ENCODE results near the gene FOXJ1.
"Not testable (repeated sequence)": the region's sequence is repeated elsewhere in the genome, so short reads cannot be mapped to it uniquely, and the experiment has no call there.

Gene FOXJ1

DNA sequence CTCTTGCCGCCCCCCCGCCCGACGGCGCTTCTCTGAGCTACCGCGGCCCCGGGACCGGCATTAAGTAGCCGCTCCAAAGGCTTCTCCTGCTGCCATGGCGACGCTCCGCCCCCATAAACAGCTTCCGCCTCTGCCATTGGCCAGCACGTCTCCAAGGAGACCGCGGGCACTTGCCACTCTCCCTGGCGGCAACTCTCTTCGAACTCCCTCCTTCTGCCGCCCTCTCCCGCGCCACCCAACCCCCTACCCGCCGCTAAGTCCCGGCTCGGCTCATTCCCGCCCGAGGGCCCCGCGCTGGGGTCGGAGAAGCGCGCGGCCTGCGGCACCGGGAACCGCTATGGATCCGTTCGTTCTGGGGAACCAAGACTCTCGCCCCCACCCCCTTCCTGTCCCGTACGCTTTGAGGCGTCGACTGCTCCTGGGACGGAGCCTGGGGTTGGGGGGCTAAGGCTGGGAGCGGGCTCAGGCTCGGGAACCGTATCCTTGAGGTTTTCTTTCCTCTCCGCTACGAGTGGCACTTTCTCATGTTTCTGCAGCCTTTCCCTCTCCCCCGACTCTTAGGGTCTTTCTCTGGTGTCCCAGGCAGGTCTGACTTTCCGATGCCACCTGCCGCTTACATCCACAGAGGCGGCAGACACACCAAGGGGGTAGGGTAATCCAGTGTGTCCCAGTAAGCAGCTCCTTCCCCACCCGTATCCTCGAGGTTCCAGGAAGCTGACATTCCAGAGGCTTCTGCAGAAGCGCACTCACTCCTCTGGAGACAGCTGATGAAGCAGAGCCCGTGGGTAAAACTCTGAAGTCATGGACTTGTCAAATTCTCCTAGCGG lies at the start of gene FOXJ1:
Gene FOXJ1, minus strand, starts transcription at position 34 of the 827 bp plus-strand sequence. CDS start 850 bp downstream, outside the sequence.
- no peak within 1 kb of the TSS; the same call in 1 of the 2 replicates for H3K9ac ChIP-seq

GRCh38 chr17:76189741-76190140 lies 48.7 kb upstream of the FOXJ1 start:
- H3K36me3 ChIP-seq (ENCODE audit: insufficient read depth), result no peaks in the 10 kb centered on the region
- no peak overlapping the region for H3K4me3 ChIP-seq (IDR thresholded peaks at IDR 0.05; ENCODE audit: insufficient read depth, low read depth, low read length)
- no peak overlapping the region for H3K9ac ChIP-seq
- H3K27me3 ChIP-seq (ENCODE audit: insufficient read depth, low read depth), result no peaks in the 10 kb centered on the region
- no peak for TF ChIP-seq CTCF (conservative IDR thresholded peaks at IDR 0.05; ENCODE audit: low read depth, low read length)
- no peaks in the 10 kb centered on the region for H3K79me2 ChIP-seq (ENCODE audit: insufficient read depth, low read depth)
- peak overlapping the region; percentile 75; the same call in 1 of the 2 replicates for H3K4me2 ChIP-seq
- no peaks in the 10 kb centered on the region for H4K20me1 ChIP-seq (ENCODE audit: insufficient read depth)
- no peak overlapping the region for H2AFZ ChIP-seq (ENCODE audit: low read depth)
- peaks cover 90% of the 10 kb centered on the region for H3K4me1 ChIP-seq (ENCODE audit: low read depth, poor library complexity, severe bottlenecking)
- H3K27ac ChIP-seq, result no peak overlapping the region

More for the DNA sequence above, at the start of gene FOXJ1:
- no peak for TF ChIP-seq CTCF (conservative IDR thresholded peaks at IDR 0.05; ENCODE audit: low read depth, low read length)
- Histone ChIP-seq H3K4me1 (ENCODE audit: low read depth, poor library complexity, severe bottlenecking) (no peaks in the 10 kb centered on the region), H3K27me3 (ENCODE audit: insufficient read depth, low read depth) (peaks cover 6% of the 10 kb centered on the region; the same call in 1 of the 2 replicates), H3K79me2 (ENCODE audit: insufficient read depth, low read depth) (no peaks in the 10 kb centered on the region), H3K27ac (no peak within 1 kb of the TSS), H3K4me2 (peak within 1 kb of the TSS; percentile 76), H3K4me3 (IDR thresholded peaks at IDR 0.05; ENCODE audit: insufficient read depth, low read depth, low read length) (no peak within 1 kb of the TSS), H2AFZ (ENCODE audit: low read depth) (0 out of 2 replicates have a peak within 1 kb of the TSS, but pooled peaks have one; percentile 6), H3K36me3 (ENCODE audit: insufficient read depth) (no peaks in the 10 kb centered on the region), H4K20me1 (ENCODE audit: insufficient read depth) (no peaks in the 10 kb centered on the region)

DNA sequence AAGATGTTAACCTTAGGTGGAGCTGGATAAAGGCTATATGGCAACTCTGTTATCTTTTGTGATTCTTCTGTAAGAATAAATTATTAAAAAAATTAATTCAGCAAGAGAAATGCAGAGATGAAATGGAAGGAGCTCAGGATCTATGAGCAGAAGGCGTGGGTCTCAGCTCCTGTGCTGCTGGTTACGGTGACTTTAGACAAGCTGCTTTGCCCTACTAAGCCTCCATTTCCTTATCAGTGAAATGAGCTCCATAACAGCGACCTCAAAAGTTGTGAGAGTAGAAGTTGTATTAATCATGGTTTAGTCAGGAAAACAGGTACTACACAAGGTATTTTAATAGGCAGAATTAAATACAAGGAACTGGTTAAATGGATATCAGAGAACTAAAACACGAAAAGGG lies 48.2 kb upstream of the FOXJ1 start:
- TF ChIP-seq CTCF (conservative IDR thresholded peaks at IDR 0.05; ENCODE audit: low read depth, low read length), result no peak
- peak overlapping the region; percentile 75 for H3K4me2 ChIP-seq
- H3K36me3 ChIP-seq (ENCODE audit: insufficient read depth), result no peaks in the 10 kb centered on the region
- no peak overlapping the region for H3K9ac ChIP-seq
- no peaks in the 10 kb centered on the region for H4K20me1 ChIP-seq (ENCODE audit: insufficient read depth)
- H3K27me3 ChIP-seq (ENCODE audit: insufficient read depth, low read depth), result no peaks in the 10 kb centered on the region
- no peak overlapping the region for H3K27ac ChIP-seq
- H3K79me2 ChIP-seq (ENCODE audit: insufficient read depth, low read depth), result no peaks in the 10 kb centered on the region
- H3K4me1 ChIP-seq (ENCODE audit: low read depth, poor library complexity, severe bottlenecking), result peaks cover 90% of the 10 kb centered on the region
- no peak overlapping the region for H2AFZ ChIP-seq (ENCODE audit: low read depth)
- no peak overlapping the region for H3K4me3 ChIP-seq (IDR thresholded peaks at IDR 0.05; ENCODE audit: insufficient read depth, low read depth, low read length)

DNA sequence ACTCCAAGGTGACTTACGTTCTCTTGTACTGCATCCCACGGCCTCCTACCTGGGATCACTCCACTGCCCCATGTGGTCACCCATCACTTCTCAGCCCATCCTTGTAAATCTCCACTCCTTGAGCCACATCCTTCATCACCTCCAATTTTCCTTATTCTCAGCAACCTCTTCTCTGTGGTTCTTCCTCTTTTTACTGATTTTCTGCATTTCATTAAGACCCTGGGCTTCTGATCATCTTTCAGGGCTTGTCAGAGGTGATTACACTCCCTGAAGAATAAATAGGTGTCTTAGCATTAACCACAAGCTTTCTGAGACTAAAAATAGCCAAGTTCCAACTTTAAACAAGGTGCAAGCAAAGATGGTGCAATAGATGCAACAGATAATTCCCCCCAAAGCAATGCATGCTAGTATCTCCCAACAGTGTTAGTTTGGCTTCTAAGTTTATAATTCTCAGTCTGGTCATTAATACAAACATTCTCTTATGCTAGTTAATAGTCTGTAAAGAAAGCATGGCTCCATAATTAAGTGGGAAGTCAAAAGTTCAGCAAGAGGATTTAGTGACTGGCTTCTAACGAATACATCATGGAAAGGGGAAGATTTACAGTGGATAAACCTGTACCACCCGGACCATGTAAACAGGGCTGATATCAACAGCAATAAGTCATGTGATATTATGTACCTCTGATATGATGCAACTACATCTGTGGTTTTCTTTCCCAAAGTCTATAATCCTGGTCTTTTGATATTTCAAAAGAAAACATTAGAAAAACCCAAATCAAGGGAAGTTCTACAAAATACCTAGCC lies 47.4 kb upstream of the FOXJ1 start:
- no peaks in the 10 kb centered on the region for H3K79me2 ChIP-seq (ENCODE audit: insufficient read depth, low read depth)
- H3K9ac ChIP-seq, result no peak overlapping the region
- peak overlapping the region; percentile 14; the same call in 1 of the 2 replicates for H2AFZ ChIP-seq (ENCODE audit: low read depth)
- peaks cover 90% of the 10 kb centered on the region for H3K4me1 ChIP-seq (ENCODE audit: low read depth, poor library complexity, severe bottlenecking)
- H3K27ac ChIP-seq, result peak overlapping the region; percentile 38
- H3K27me3 ChIP-seq (ENCODE audit: insufficient read depth, low read depth), result no peaks in the 10 kb centered on the region
- H4K20me1 ChIP-seq (ENCODE audit: insufficient read depth), result no peaks in the 10 kb centered on the region
- H3K36me3 ChIP-seq (ENCODE audit: insufficient read depth), result no peaks in the 10 kb centered on the region
- TF ChIP-seq CTCF (conservative IDR thresholded peaks at IDR 0.05; ENCODE audit: low read depth, low read length), result no peak
- peak overlapping the region; percentile 75 for H3K4me2 ChIP-seq
- H3K4me3 ChIP-seq (IDR thresholded peaks at IDR 0.05; ENCODE audit: insufficient read depth, low read depth, low read length), result no peak overlapping the region

- not testable (repeated sequence) for H4K20me1 ChIP-seq (ENCODE audit: insufficient read depth); H3K79me2 ChIP-seq (ENCODE audit: insufficient read depth, low read depth); H3K27me3 ChIP-seq (ENCODE audit: insufficient read depth, low read depth); H3K9ac ChIP-seq; H3K36me3 ChIP-seq (ENCODE audit: insufficient read depth); H3K4me3 ChIP-seq (IDR thresholded peaks at IDR 0.05; ENCODE audit: insufficient read depth, low read depth, low read length); H3K27ac ChIP-seq; H2AFZ ChIP-seq (ENCODE audit: low read depth)
- Histone ChIP-seq H3K4me1 (ENCODE audit: low read depth, poor library complexity, severe bottlenecking) (peaks cover 89% of the 10 kb centered on the region), H3K4me2 (peak overlapping the region; percentile 75)
Measured at GRCh38 chr17:76186774-76187173, 45.7 kb upstream of the FOXJ1 start.
